GM13976 (cell line): ENCODE data around the gene AGAP5.
"Not testable (repeated sequence)": the region's sequence is repeated elsewhere in the genome, so short reads cannot be mapped to it uniquely, and the experiment has no call there.

Experiments
- DNase-seq: peaks from one replicate; pipeline ENCODE4 v3.0.0; 2012; ENCODE audit warnings: low spot score
- in situ Hi-C: fragments of 300-500 bp; cut with MboI; formaldehyde crosslinking; loops from one replicate; pipeline ENCODE4 v1.12.0; 2022; ENCODE audit warnings: low sequenced_read_pairs, mixed read lengths, inconsistent platforms; ENCODE audit not compliant: unreplicated experiment
- TF ChIP-seq, protein P1 (sequence below): IDR thresholded peaks from 2 replicates; pipeline ENCODE4 v1.5.1; 2012; ENCODE audit warnings: borderline replicate concordance, mild to moderate bottlenecking; ENCODE audit not compliant: insufficient read depth; ENCODE audit errors: extremely low read depth, missing control alignments, control extremely low read depth

The AGAP5 gene

DNA sequence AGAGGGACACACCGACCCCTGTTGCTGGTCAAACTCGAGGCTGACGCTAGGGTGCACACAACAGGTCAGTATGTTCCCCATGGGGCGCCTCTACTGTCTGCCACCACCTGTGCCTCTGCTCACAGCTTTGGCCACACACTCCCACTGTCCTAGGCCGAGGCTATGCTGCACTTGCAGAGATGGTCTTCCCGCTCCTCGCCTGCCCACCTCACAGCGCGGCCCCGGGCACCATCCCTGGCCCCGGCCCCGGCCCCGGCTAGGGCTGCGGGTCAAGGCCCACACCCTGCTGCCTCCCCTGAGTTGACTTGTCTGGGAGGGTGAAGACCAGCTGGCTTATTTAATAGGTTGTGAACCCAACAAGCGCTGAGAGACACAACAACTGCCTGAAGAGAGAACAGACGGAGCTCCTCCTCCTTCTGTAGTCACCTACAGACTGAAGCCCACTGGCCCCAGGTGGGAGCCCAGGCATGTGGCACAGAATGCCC lies at the start of gene AGAP5:
Gene AGAP5, minus strand, starts transcription at position 435 of the 485 bp plus-strand sequence. Its CDS starts 354 bp downstream, at position 81.
- in situ Hi-C loops, DNase-seq: not testable (repeated sequence)

DNA sequence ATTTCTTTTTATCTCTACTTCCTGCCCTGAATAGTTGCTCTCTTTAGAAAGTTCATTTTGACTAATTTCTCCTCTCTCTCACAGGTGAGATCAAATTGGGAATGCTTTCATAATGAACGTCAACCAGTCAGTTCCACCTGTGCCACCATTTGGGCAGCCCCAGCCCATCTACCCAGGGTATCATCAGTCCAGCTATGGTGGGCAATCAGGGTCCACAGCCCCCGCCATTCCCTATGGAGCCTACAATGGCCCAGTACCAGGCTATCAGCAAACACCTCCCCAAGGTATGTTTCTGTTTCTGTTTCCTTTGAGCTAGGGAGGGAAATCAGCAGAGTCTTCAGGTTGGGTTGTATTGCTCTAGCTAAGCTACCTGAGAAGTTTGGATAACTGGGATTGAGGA lies 48.8 kb upstream of the AGAP5 start:
- DNase-seq = no peak
- in situ Hi-C loops = no loop called here
- TF ChIP-seq, protein P1, sequence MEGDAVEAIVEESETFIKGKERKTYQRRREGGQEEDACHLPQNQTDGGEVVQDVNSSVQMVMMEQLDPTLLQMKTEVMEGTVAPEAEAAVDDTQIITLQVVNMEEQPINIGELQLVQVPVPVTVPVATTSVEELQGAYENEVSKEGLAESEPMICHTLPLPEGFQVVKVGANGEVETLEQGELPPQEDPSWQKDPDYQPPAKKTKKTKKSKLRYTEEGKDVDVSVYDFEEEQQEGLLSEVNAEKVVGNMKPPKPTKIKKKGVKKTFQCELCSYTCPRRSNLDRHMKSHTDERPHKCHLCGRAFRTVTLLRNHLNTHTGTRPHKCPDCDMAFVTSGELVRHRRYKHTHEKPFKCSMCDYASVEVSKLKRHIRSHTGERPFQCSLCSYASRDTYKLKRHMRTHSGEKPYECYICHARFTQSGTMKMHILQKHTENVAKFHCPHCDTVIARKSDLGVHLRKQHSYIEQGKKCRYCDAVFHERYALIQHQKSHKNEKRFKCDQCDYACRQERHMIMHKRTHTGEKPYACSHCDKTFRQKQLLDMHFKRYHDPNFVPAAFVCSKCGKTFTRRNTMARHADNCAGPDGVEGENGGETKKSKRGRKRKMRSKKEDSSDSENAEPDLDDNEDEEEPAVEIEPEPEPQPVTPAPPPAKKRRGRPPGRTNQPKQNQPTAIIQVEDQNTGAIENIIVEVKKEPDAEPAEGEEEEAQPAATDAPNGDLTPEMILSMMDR = no peak

DNA sequence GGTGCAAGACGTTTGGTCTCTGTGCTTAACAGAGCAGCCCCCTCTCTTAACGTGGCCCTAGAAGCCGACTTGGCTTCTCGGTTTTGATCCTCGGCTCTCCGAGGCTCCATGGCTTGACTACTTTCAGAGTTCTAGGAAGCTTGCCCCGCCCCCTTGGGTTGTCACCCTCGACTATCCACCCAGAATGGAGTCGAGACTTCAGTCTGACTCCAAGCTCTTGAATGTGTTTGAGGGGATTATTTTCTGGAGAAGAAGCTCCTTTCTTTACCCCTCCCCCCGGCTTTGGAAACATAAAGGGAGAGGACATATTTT lies 46.7 kb upstream of the AGAP5 start:
- in situ Hi-C loops = no loop called here
- peak; percentile 57 for DNase-seq
- TF ChIP-seq, protein P1 = no peak

DNA sequence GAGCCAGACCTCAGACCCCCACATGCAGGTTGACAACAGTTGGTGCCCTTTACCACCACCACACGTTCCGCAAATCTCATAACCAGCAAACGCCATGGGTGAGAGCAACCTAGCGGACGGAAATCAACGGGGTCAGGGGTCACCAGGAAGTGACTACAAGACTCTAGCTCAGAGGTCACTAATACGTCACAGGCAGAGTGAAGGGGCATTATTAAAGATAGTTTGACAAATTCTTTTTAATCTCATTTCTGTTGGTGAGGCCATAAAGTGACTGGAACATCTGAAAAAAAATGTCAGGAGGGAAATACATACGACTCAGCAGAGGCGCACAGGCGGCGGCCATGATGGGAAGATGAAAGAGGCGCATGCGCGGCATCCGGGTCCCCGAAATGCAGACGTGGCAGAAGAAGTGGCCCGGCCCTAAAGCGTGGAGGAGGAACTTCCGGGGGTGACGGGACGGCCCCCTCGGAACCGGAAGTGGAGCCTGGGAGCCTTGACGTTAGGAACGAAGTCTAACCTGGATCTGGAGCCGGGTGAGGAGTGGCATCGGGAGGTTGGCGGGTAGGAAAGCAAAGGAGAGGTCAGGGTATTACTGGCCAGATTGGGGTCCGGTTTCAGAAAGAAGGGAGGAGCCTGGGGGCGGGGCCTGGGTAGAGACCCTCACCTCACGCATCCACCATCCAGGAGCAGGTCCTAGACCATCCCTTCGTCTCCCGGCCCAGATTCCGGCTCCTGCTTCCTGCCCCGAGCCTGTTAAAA lies 46.2 kb upstream of the AGAP5 start, which contains the start of gene SEC24C:
Gene SEC24C, plus strand, starts transcription at position 468 of the 759 bp plus-strand sequence. CDS start 2,461 bp downstream, outside the sequence.
- TF ChIP-seq, protein P1 = no peak
- in situ Hi-C loops = no loop called here
- peak; percentile 93 for DNase-seq

DNA sequence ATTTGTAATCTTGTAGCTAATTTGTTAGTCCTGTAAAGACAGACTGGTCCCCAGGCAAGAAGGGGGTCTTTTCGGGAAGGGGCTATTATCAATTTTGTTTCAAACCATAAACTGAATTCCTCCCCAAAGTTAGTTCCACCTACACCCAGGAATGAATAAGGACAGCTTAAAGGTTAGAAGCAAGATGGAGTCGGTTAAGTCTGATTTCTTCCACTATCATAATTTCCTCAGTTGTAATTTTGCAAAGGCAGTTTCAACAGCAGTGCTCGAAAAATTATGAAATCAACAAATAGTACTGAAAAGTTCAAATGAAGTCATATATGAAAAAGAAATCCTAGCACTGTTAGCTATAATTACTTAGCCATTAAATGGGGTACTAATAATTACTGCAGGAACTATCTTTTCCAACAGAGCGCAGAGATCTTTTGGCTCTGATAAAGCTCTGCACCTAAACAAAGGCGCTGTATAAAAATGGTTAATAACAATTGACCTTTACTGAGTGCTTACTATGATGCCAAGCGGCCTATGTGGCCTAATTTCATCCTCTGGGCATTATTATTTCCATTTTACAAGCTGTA lies 45.5 kb upstream of the AGAP5 start:
- TF ChIP-seq, protein P1 = no peak
- DNase-seq = no peak
- in situ Hi-C loops = no loop called here

DNA sequence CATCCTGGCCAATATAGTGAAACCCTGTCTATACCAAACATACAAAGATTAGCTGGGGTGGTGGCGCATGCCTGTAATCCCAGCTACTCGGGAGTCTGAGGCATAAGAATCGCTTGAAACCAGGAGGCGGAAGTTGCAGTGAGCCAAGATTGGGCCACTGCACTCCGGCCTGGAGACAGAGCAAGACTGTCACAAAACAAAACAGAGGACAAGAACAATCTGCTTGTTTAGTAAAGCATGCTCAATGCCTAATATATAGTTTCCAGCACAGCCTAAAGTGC lies 44.5 kb upstream of the AGAP5 start:
- no peak for DNase-seq
- in situ Hi-C loops = no loop called here
- TF ChIP-seq, protein P1 = no peak

DNA sequence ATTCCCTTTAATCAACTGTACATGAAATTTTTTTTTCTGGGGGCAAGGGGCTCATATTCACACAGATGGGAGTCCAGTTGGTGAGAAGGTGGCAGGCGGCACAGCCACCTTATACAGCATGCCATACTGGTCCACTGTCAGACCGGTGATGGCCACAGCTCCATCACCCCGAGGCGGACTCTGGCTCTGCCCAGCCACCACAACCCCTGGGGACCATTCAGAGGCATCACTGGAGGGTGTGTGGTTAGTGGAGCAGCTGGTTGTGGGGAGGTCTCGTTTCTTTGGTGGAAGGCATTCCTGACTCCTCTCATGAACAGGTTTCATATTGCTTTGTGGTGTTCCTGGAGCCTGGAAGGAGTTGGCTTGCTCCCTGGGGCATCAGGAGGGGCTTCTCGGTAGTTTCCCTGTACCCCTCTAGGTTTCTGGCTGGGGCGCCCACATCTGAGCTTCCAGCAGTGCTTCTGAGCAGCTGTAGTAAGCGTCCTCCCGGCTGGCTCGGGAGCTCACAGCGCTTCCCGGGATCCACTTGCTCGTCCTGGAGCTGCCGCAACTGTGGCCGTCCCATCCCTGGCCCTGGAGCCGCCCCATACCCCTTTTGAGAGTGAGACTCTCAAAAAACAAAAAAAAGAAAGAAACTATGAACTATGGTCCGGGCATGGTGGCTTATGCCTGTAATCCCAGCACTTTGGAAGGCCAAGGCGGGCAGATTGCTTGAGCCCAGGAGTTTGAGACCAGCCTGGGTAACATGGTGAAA lies 42.8 kb upstream of the AGAP5 start:
- in situ Hi-C loops, DNase-seq: not testable (repeated sequence)
